Measurements from ENCODE around the gene ZNF219. TPM values are rescaled to one million over a fixed set of nuclear protein-coding genes. Genes with fewer than 3 reads are reported as not detected.
A peak's percentile ranks its signal among the peaks of the same experiment; 100 is the strongest.

Gene ZNF219
- total and polyA plus RNA-seq, 2 of the 13 experiments (the other 11 are each of a cell fraction or from before 2014, with no cell fraction given), result 34.5 to 36.6 TPM

DNA sequence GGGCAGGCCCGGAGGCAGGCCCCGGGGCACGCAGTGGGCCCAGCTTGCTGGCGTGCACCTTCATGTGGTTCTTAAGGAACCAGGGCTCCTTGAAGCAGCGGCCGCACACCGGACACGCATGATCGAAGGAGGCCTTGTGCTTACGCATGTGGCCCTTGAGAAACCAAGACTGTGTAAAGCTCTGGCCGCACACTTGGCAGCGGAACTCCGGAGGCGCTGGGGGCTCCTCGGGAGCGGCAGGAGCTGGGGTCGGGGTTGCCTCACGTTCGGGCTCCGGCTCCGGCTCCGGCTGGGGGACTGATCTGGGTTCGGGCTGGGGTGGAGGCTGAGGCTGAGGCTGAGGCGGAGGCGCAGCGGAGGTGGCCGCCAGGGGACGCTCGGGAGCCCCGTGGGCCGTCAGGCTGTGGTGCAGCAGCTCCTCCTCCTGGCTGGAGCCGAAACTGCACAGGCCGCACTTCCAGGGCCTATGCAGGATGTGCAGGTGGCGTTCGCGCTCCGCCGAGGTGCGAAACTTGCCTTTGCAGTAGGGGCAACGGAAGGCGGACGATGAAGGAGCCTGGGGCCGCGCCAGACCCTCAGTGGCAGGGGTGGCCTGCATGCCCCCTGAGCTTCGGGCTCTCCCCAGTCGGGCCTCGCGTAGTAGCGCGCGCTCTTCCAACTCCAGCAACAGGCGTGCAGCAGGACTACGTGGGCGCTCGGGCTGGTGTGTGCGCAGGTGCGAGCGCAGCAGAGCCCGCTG, 6.0 kb downstream of the ZNF219 start (continued):
- TF ChIP-seq DMTF1 (CRISPR knock-in tag; IDR thresholded peaks at IDR 0.05), result no peak
- TF ChIP-seq ZBTB49 (CRISPR knock-in tag; IDR thresholded peaks at IDR 0.05; ENCODE audit: borderline replicate concordance), result peak; percentile 63; the same call in 1 of the 2 replicates
- TF ChIP-seq ZNF430 (CRISPR knock-in tag; IDR thresholded peaks at IDR 0.05), result no peak
- peak; percentile 48; the same call in 1 of the 2 replicates for TF ChIP-seq TAF1 (CRISPR knock-in tag; IDR thresholded peaks at IDR 0.05)
- TF ChIP-seq, protein P1, sequence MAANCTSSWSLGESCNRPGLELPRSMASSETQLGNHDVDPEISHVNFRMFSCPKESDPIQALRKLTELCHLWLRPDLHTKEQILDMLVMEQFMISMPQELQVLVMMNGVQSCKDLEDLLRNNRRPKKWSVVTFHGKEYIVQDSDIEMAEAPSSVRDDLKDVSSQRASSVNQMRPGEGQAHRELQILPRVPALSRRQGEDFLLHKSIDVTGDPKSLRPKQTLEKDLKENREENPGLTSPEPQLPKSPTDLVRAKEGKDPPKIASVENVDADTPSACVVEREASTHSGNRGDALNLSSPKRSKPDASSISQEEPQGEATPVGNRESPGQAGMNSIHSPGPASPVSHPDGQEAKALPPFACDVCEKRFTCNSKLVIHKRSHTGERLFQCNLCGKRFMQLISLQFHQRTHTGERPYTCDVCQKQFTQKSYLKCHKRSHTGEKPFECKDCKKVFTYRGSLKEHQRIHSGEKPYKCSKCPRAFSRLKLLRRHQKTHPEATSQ (CRISPR knock-in tag; IDR thresholded peaks at IDR 0.05; ENCODE audit: borderline replicate concordance), result peak; percentile 63; the same call in 1 of the 2 replicates
- no peak for TF ChIP-seq KDM6A (CRISPR knock-in tag; IDR thresholded peaks at IDR 0.05; ENCODE audit: low read depth)
- TF ChIP-seq SPEN (CRISPR knock-in tag; IDR thresholded peaks at IDR 0.05; ENCODE audit: low read depth), result peak; percentile 92
- TF ChIP-seq FOXA1 (IDR thresholded peaks at IDR 0.05), result no peak
- TF ChIP-seq FOXA1 (CRISPR knock-in tag; IDR thresholded peaks at IDR 0.05), result peak; percentile 62
- TF ChIP-seq ZNF777 (CRISPR knock-in tag; IDR thresholded peaks at IDR 0.05), result no peak; the same call in 1 of the 2 replicates
- peak; percentile 85; the same call in 1 of the 2 replicates for TF ChIP-seq NFKB2 (CRISPR knock-in tag; IDR thresholded peaks at IDR 0.05; ENCODE audit: borderline replicate concordance)
- TF ChIP-seq ZNF496 (CRISPR knock-in tag; IDR thresholded peaks at IDR 0.05; ENCODE audit: insufficient replicate concordance), result no peak
- TF ChIP-seq, protein P2, sequence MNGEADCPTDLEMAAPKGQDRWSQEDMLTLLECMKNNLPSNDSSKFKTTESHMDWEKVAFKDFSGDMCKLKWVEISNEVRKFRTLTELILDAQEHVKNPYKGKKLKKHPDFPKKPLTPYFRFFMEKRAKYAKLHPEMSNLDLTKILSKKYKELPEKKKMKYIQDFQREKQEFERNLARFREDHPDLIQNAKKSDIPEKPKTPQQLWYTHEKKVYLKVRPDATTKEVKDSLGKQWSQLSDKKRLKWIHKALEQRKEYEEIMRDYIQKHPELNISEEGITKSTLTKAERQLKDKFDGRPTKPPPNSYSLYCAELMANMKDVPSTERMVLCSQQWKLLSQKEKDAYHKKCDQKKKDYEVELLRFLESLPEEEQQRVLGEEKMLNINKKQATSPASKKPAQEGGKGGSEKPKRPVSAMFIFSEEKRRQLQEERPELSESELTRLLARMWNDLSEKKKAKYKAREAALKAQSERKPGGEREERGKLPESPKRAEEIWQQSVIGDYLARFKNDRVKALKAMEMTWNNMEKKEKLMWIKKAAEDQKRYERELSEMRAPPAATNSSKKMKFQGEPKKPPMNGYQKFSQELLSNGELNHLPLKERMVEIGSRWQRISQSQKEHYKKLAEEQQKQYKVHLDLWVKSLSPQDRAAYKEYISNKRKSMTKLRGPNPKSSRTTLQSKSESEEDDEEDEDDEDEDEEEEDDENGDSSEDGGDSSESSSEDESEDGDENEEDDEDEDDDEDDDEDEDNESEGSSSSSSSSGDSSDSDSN (CRISPR knock-in tag; IDR thresholded peaks at IDR 0.05), result peak; percentile 91
- TF ChIP-seq ZNF382 (CRISPR knock-in tag; IDR thresholded peaks at IDR 0.05; ENCODE audit: borderline replicate concordance), result no peak
- TF ChIP-seq RXRA (CRISPR knock-in tag; IDR thresholded peaks at IDR 0.05), result peak; percentile 88
- TF ChIP-seq ZFAT (CRISPR knock-in tag; conservative IDR thresholded peaks at IDR 0.05), result no peak
- TF ChIP-seq GPN1 (CRISPR knock-in tag; IDR thresholded peaks at IDR 0.05; ENCODE audit: borderline replicate concordance), result no peak; the same call in 1 of the 2 replicates
- no peak for TF ChIP-seq ZNF644 (CRISPR knock-in tag; IDR thresholded peaks at IDR 0.05; ENCODE audit: low read depth)
- TF ChIP-seq PLRG1 (conservative IDR thresholded peaks at IDR 0.05), result no peak
- TF ChIP-seq MBD4 (IDR thresholded peaks at IDR 0.05; ENCODE audit: borderline replicate concordance, low read length), result no peak

All from HepG2 (cell line).